ENCODE results near the gene OR10A6. TPM values are rescaled to one million over a fixed set of nuclear protein-coding genes. Genes with fewer than 3 reads are reported as not detected.
A peak's percentile ranks its signal among the peaks of the same experiment; 100 is the strongest.

The OR10A6 gene
- polyA plus RNA-seq, 1 donor (not counting 4 experiments of a cell fraction or from before 2014, with no cell fraction given) = 0.26 TPM

GRCh38 chr11:7918141-7918540 is 12.9 kb downstream of the OR10A6 start:
- dilution Hi-C loops (cut with MboI; ENCODE audit: extremely low pct_ligation_motif_present, low sequenced_read_pairs) = no loop called here
- H3K4me3 ChIP-seq (ENCODE audit: control insufficient read depth in 2 of 3, extremely low read depth in 1 of 3, insufficient read depth in 2 of 3, low read depth in 1 of 3, low read length in 3 of 3) = no peak overlapping the region
- H3K4me2 ChIP-seq (ENCODE audit: control insufficient read depth, extremely low read depth, insufficient read depth, low read depth, low read length) = peak overlapping the region; percentile 16
- FAIRE-seq (no peak), DNase-seq (ENCODE audit: low read depth, low spot score) (no peak)
- no peaks in the 10 kb centered on the region for H4K20me1 ChIP-seq (ENCODE audit: control insufficient read depth, extremely low read depth, insufficient read depth, low read length)
- TF ChIP-seq, protein P1, sequence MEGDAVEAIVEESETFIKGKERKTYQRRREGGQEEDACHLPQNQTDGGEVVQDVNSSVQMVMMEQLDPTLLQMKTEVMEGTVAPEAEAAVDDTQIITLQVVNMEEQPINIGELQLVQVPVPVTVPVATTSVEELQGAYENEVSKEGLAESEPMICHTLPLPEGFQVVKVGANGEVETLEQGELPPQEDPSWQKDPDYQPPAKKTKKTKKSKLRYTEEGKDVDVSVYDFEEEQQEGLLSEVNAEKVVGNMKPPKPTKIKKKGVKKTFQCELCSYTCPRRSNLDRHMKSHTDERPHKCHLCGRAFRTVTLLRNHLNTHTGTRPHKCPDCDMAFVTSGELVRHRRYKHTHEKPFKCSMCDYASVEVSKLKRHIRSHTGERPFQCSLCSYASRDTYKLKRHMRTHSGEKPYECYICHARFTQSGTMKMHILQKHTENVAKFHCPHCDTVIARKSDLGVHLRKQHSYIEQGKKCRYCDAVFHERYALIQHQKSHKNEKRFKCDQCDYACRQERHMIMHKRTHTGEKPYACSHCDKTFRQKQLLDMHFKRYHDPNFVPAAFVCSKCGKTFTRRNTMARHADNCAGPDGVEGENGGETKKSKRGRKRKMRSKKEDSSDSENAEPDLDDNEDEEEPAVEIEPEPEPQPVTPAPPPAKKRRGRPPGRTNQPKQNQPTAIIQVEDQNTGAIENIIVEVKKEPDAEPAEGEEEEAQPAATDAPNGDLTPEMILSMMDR (optimal IDR thresholded peaks at IDR 0.05 in 1 of 3, IDR thresholded peaks at IDR 0.05 in 1 of 3, conservative IDR thresholded peaks at IDR 0.05 in 1 of 3; ENCODE audit: extremely low read depth in 1 of 3, insufficient read depth in 2 of 3, low read length in 3 of 3) = no peak
- no peak for TF ChIP-seq EZH2 (IDR thresholded peaks at IDR 0.05; ENCODE audit: low read length)
- H3K36me3 ChIP-seq (ENCODE audit: control insufficient read depth in 2 of 2, extremely low read depth in 1 of 2, insufficient read depth in 2 of 2, low read length in 2 of 2) = no peaks in the 10 kb centered on the region
- peaks cover 2% of the 10 kb centered on the region for H3K4me1 ChIP-seq (ENCODE audit: control insufficient read depth, extremely low read depth, insufficient read depth, low read length)
- peak overlapping the region; percentile 30 for H2AFZ ChIP-seq (ENCODE audit: control insufficient read depth, low read length)
- H3K9ac ChIP-seq (ENCODE audit: control insufficient read depth, extremely low read depth, insufficient read depth, low read length) = no peak overlapping the region
- no peak overlapping the region for H3K27ac ChIP-seq (ENCODE audit: control insufficient read depth, insufficient read depth, low read length)
- H3K9me1 ChIP-seq (ENCODE audit: control insufficient read depth, extremely low read depth, insufficient read depth, low read length) = no peaks in the 10 kb centered on the region
- H3K79me2 ChIP-seq (ENCODE audit: control insufficient read depth, insufficient read depth, low read length) = no peaks in the 10 kb centered on the region
- no peaks in the 10 kb centered on the region for H3K9me3 ChIP-seq (ENCODE audit: control insufficient read depth, low read depth, low read length)
- H3K27me3 ChIP-seq (ENCODE audit: control insufficient read depth, extremely low read depth, insufficient read depth, low read length) = no peaks in the 10 kb centered on the region

GRCh38 chr11:7911011-7911410 is 20.1 kb downstream of the OR10A6 start:
- Histone ChIP-seq H3K79me2 (ENCODE audit: control insufficient read depth, insufficient read depth, low read length) (no peaks in the 10 kb centered on the region), H3K9me1 (ENCODE audit: control insufficient read depth, extremely low read depth, insufficient read depth, low read length) (no peaks in the 10 kb centered on the region), H3K4me3 (ENCODE audit: control insufficient read depth in 2 of 3, extremely low read depth in 1 of 3, insufficient read depth in 2 of 3, low read depth in 1 of 3, low read length in 3 of 3) (no peak overlapping the region), H4K20me1 (ENCODE audit: control insufficient read depth, extremely low read depth, insufficient read depth, low read length) (no peaks in the 10 kb centered on the region), H3K9ac (ENCODE audit: control insufficient read depth, extremely low read depth, insufficient read depth, low read length) (no peak overlapping the region), H3K27ac (ENCODE audit: control insufficient read depth, insufficient read depth, low read length) (no peak overlapping the region), H3K4me1 (ENCODE audit: control insufficient read depth, extremely low read depth, insufficient read depth, low read length) (peaks cover 31% of the 10 kb centered on the region), H3K4me2 (ENCODE audit: control insufficient read depth, extremely low read depth, insufficient read depth, low read depth, low read length) (no peak overlapping the region), H3K9me3 (ENCODE audit: control insufficient read depth, low read depth, low read length) (no peaks in the 10 kb centered on the region), H2AFZ (ENCODE audit: control insufficient read depth, low read length) (no peak overlapping the region), H3K36me3 (ENCODE audit: control insufficient read depth in 2 of 2, extremely low read depth in 1 of 2, insufficient read depth in 2 of 2, low read length in 2 of 2) (no peaks in the 10 kb centered on the region), H3K27me3 (ENCODE audit: control insufficient read depth, extremely low read depth, insufficient read depth, low read length) (no peaks in the 10 kb centered on the region)
- FAIRE-seq = no peak
- dilution Hi-C loops (cut with MboI; ENCODE audit: extremely low pct_ligation_motif_present, low sequenced_read_pairs) = no loop called here
- no peak for TF ChIP-seq EZH2 (IDR thresholded peaks at IDR 0.05; ENCODE audit: low read length)
- TF ChIP-seq, protein P1 (optimal IDR thresholded peaks at IDR 0.05 in 1 of 3, IDR thresholded peaks at IDR 0.05 in 1 of 3, conservative IDR thresholded peaks at IDR 0.05 in 1 of 3; ENCODE audit: extremely low read depth in 1 of 3, insufficient read depth in 2 of 3, low read length in 3 of 3) = no peak
- no peak for DNase-seq (ENCODE audit: low read depth, low spot score)
